ENCODE data around the gene CCDC88B.

CCDC88B gene

DNA sequence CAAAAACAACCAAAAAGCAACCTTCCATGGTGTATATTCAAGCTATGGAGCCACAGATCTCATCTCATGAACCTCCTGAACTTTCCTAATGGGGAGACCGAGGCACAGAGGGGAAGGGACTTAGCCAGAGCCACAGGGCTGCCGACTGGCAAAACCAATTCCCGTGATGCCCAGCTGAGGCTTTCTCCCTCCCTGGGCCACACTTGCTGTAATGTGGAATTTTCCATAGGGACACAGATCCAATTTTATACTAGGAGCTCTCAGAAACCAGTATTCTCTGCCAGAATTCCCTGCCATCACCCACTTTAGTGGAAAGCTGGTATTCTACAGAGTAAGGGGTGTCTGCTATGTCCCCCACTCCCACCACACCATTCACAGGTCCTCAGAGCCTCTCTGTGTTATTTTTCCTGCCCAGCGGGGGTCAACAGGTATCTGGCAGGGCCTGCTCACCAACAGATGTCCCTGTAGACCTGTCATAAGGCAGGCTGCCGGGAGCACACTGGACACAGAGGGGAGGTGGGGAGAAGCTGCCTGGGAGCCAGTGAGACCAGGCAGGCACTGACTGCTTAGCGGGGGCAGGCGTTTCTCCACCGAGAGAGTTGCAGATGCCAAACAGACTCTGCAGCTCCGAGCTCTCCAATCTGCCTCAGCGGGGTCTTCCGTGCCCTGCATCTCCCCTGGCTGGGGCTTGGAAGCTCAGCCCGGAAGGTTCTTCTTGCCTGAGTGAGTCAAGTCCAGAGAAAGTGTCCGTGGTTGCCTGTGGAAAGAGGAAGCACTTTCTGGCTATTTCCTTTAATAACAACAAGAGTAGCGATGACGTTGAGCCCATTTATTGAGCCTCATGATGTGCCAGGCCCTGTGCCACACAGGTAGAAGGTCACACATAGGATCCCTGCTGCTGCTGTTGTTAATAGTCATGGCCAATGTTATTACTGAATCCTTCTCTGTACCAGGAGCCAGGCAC lies 45.3 kb downstream of the CCDC88B start:
- TF ChIP-seq, protein P1, sequence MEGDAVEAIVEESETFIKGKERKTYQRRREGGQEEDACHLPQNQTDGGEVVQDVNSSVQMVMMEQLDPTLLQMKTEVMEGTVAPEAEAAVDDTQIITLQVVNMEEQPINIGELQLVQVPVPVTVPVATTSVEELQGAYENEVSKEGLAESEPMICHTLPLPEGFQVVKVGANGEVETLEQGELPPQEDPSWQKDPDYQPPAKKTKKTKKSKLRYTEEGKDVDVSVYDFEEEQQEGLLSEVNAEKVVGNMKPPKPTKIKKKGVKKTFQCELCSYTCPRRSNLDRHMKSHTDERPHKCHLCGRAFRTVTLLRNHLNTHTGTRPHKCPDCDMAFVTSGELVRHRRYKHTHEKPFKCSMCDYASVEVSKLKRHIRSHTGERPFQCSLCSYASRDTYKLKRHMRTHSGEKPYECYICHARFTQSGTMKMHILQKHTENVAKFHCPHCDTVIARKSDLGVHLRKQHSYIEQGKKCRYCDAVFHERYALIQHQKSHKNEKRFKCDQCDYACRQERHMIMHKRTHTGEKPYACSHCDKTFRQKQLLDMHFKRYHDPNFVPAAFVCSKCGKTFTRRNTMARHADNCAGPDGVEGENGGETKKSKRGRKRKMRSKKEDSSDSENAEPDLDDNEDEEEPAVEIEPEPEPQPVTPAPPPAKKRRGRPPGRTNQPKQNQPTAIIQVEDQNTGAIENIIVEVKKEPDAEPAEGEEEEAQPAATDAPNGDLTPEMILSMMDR (IDR thresholded peaks at IDR 0.05; ENCODE audit: insufficient read depth, low read length, poor library complexity, severe bottlenecking), result no peak
- TF ChIP-seq EZH2phosphoT487 (conservative IDR thresholded peaks at IDR 0.05; ENCODE audit: low read length), result no peak
- no peaks in the 10 kb centered on the region for H3K27me3 ChIP-seq (ENCODE audit: low read length)
- no peak overlapping the region for H3K9ac ChIP-seq (ENCODE audit: low read length)

DNA sequence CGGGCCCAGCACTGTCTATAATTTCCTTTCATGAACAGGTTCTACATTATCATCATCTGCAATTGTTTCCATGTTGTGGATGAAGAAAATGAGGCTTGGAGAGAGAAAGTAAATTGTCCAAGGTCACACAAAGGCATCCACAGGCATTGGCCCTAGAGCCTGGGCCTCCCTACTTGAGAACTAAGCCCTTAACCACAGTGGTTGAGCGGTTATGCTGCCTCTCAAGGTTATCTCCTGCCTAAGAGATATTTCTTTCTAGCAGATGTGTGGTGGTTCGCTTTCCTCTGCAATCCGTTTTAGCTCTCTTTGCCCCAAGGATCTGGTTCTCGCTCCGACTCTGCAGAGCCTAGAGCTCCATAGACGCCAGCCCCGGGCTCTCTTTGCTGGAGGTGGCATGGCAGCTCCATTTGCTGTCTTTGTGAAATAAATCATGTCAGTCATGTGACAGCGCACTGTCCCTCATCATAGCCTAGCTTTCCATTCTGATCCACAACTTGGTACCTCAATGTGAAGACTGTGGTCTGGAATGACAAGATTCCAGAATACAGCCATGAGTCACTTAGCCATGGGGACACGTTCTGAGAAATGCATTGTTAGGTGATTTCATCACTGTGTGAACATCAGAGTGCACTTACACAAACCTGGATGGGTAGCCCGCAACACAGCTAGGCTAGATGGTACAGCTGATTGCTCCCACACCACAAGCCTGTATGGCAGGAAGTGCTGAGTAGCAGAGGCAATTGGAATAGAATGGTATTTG lies 46.1 kb downstream of the CCDC88B start:
- H3K79me2 ChIP-seq (ENCODE audit: insufficient read depth, low read length), result no peaks in the 10 kb centered on the region
- no peaks in the 10 kb centered on the region for H4K20me1 ChIP-seq (ENCODE audit: low read depth, low read length)
- H2AFZ ChIP-seq (ENCODE audit: low read depth, low read length, severe bottlenecking), result no peak overlapping the region
- H3K9ac ChIP-seq (ENCODE audit: low read length), result no peak overlapping the region
- no peak overlapping the region for H3K4me3 ChIP-seq (ENCODE audit: insufficient read depth, low read length, poor library complexity, severe bottlenecking)
- H3K27me3 ChIP-seq (ENCODE audit: low read length), result no peaks in the 10 kb centered on the region
- no peaks in the 10 kb centered on the region for H3K9me3 ChIP-seq (ENCODE audit: insufficient read depth, low read length)
- TF ChIP-seq EZH2phosphoT487 (conservative IDR thresholded peaks at IDR 0.05; ENCODE audit: low read length), result no peak
- H3K4me2 ChIP-seq (ENCODE audit: low read depth, low read length, poor library complexity, severe bottlenecking), result no peak overlapping the region
- H3K9me2 ChIP-seq (replicated peaks; ENCODE audit: insufficient read depth, low read length), result no peaks in the 10 kb centered on the region
- no peaks in the 10 kb centered on the region for H3F3A ChIP-seq (ENCODE audit: insufficient read depth)
- H3K27ac ChIP-seq (ENCODE audit: low read depth, low read length), result no peak overlapping the region
- no peaks in the 10 kb centered on the region for H3K36me3 ChIP-seq (ENCODE audit: low read length)

More for the DNA sequence above, 45.3 kb downstream of the CCDC88B start:
- Histone ChIP-seq H3F3A (ENCODE audit: insufficient read depth) (no peaks in the 10 kb centered on the region), H3K4me3 (ENCODE audit: insufficient read depth, low read length, poor library complexity, severe bottlenecking) (no peak overlapping the region), H3K79me2 (ENCODE audit: insufficient read depth, low read length) (no peaks in the 10 kb centered on the region), H3K36me3 (ENCODE audit: low read length) (no peaks in the 10 kb centered on the region), H3K27ac (ENCODE audit: low read depth, low read length) (no peak overlapping the region), H3K9me2 (replicated peaks; ENCODE audit: insufficient read depth, low read length) (no peaks in the 10 kb centered on the region), H3K9me3 (ENCODE audit: insufficient read depth, low read length) (no peaks in the 10 kb centered on the region), H2AFZ (ENCODE audit: low read depth, low read length, severe bottlenecking) (no peak overlapping the region), H3K4me2 (ENCODE audit: low read depth, low read length, poor library complexity, severe bottlenecking) (no peak overlapping the region), H4K20me1 (ENCODE audit: low read depth, low read length) (no peaks in the 10 kb centered on the region)

DNA sequence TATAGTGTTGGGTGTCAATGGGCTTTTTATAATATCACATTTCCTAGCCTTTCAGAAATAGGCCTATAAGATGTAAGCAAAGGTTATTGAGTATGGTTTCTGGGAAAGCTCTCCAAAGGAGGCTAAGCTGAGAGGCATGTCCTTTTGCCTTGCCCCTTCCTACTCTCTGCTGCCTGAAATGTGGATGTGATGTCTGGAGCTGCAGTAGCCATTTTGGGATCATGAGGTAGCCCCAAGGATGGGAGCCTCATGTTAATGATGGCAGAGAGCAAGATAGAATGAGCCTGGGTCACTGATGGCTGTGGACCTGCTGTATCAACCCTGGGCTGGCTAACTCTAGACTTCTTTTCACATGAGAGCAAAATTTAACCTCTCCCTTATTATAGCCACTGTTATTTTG lies 47.9 kb downstream of the CCDC88B start:
- H3K9ac ChIP-seq (ENCODE audit: low read length), result no peak overlapping the region
- H3F3A ChIP-seq (ENCODE audit: insufficient read depth), result no peaks in the 10 kb centered on the region
- no peak overlapping the region for H2AFZ ChIP-seq (ENCODE audit: low read depth, low read length, severe bottlenecking)
- H3K36me3 ChIP-seq (ENCODE audit: low read length), result no peaks in the 10 kb centered on the region
- no peaks in the 10 kb centered on the region for H4K20me1 ChIP-seq (ENCODE audit: low read depth, low read length)
- no peaks in the 10 kb centered on the region for H3K9me3 ChIP-seq (ENCODE audit: insufficient read depth, low read length)
- H3K79me2 ChIP-seq (ENCODE audit: insufficient read depth, low read length), result no peaks in the 10 kb centered on the region
- no peaks in the 10 kb centered on the region for H3K27me3 ChIP-seq (ENCODE audit: low read length)
- no peaks in the 10 kb centered on the region for H3K9me2 ChIP-seq (replicated peaks; ENCODE audit: insufficient read depth, low read length)
- no peak overlapping the region for H3K4me2 ChIP-seq (ENCODE audit: low read depth, low read length, poor library complexity, severe bottlenecking)
- TF ChIP-seq, protein P1 (IDR thresholded peaks at IDR 0.05; ENCODE audit: insufficient read depth, low read length, poor library complexity, severe bottlenecking), result no peak
- TF ChIP-seq EZH2phosphoT487 (conservative IDR thresholded peaks at IDR 0.05; ENCODE audit: low read length), result no peak
- no peak overlapping the region for H3K27ac ChIP-seq (ENCODE audit: low read depth, low read length)
- H3K4me3 ChIP-seq (ENCODE audit: insufficient read depth, low read length, poor library complexity, severe bottlenecking), result no peak overlapping the region

Data from SU-DHL-6 (cell line).